ENCODE results near the gene TMTC2.

TMTC2 gene

GRCh38 chr12:83044736-83045135 lies 358.0 kb downstream of the TMTC2 start:
- H2BK5ac ChIP-seq (ENCODE audit: low read depth, low read length, poor library complexity, severe bottlenecking): no peak overlapping the region
- WGBS: 56% methylated on average over 1 of the region's 1 CpG
- no peak overlapping the region for H2AFZ ChIP-seq (ENCODE audit: low read depth, low read length)
- no peak overlapping the region for H3K4me2 ChIP-seq (ENCODE audit: low read length, poor library complexity, severe bottlenecking)
- no peak overlapping the region for H3K4ac ChIP-seq (ENCODE audit: low read depth in 1 of 2, low read length in 2 of 2)
- no peaks in the 10 kb centered on the region for H3K27me3 ChIP-seq (ENCODE audit: control insufficient read depth in 1 of 2, insufficient read depth in 1 of 2, low read length in 2 of 2)
- H2BK12ac ChIP-seq (ENCODE audit: low read length in 2 of 2): no peak overlapping the region
- H3K9me3 ChIP-seq (ENCODE audit: control insufficient read depth, low read length): no peaks in the 10 kb centered on the region
- no peaks in the 10 kb centered on the region for H3K4me1 ChIP-seq (ENCODE audit: control insufficient read depth, insufficient read depth, low read depth, low read length)
- H3K18ac ChIP-seq (ENCODE audit: low read depth in 1 of 2, low read length in 2 of 2): no peak overlapping the region
- H3K4me3 ChIP-seq (ENCODE audit: insufficient read depth in 1 of 2, low read depth in 1 of 2, low read length in 2 of 2): no peak overlapping the region
- no peak overlapping the region for H3K27ac ChIP-seq (ENCODE audit: low read length, poor library complexity, severe bottlenecking)
- H4K91ac ChIP-seq (ENCODE audit: low read length): no peak overlapping the region
- no peaks in the 10 kb centered on the region for H3K79me1 ChIP-seq (replicated peaks; ENCODE audit: low read length, poor library complexity, severe bottlenecking)
- H2BK15ac ChIP-seq (ENCODE audit: low read depth, poor library complexity, severe bottlenecking): no peak overlapping the region
- H4K8ac ChIP-seq (ENCODE audit: low read length): no peak overlapping the region
- H3K23ac ChIP-seq (ENCODE audit: low read length in 2 of 2): no peak overlapping the region
- H3K36me3 ChIP-seq (ENCODE audit: control insufficient read depth in 1 of 2, insufficient read depth in 2 of 2, low read depth in 1 of 2, low read length in 2 of 2): no peaks in the 10 kb centered on the region
- no peak overlapping the region for H2BK120ac ChIP-seq (ENCODE audit: low read depth, low read length)
- DNase-seq: no peak
- H3K14ac ChIP-seq (ENCODE audit: low read length in 2 of 2): no peak overlapping the region
- no peak overlapping the region for H3K9ac ChIP-seq (ENCODE audit: low read length)
- H2AK5ac ChIP-seq (ENCODE audit: low read length, severe bottlenecking): no peak overlapping the region

- Histone ChIP-seq H2AK5ac (ENCODE audit: low read length, severe bottlenecking) (no peak overlapping the region), H3K4me1 (ENCODE audit: control insufficient read depth, insufficient read depth, low read depth, low read length) (no peaks in the 10 kb centered on the region), H2BK120ac (ENCODE audit: low read depth, low read length) (no peak overlapping the region), H3K27ac (ENCODE audit: low read length, poor library complexity, severe bottlenecking) (no peak overlapping the region), H3K36me3 (ENCODE audit: control insufficient read depth in 1 of 2, insufficient read depth in 2 of 2, low read depth in 1 of 2, low read length in 2 of 2) (no peaks in the 10 kb centered on the region), H3K23ac (ENCODE audit: low read length in 2 of 2) (no peak overlapping the region), H3K18ac (ENCODE audit: low read depth in 1 of 2, low read length in 2 of 2) (no peak overlapping the region), H2AFZ (ENCODE audit: low read depth, low read length) (no peak overlapping the region), H3K9me3 (ENCODE audit: control insufficient read depth, low read length) (no peaks in the 10 kb centered on the region), H2BK5ac (ENCODE audit: low read depth, low read length, poor library complexity, severe bottlenecking) (no peak overlapping the region), H2BK15ac (ENCODE audit: low read depth, poor library complexity, severe bottlenecking) (no peak overlapping the region), H4K91ac (ENCODE audit: low read length) (no peak overlapping the region), H3K79me1 (replicated peaks; ENCODE audit: low read length, poor library complexity, severe bottlenecking) (no peaks in the 10 kb centered on the region), H2BK12ac (ENCODE audit: low read length in 2 of 2) (no peak overlapping the region), H3K9ac (ENCODE audit: low read length) (no peak overlapping the region), H3K4me3 (ENCODE audit: insufficient read depth in 1 of 2, low read depth in 1 of 2, low read length in 2 of 2) (no peak overlapping the region), H4K8ac (ENCODE audit: low read length) (no peak overlapping the region), H3K27me3 (ENCODE audit: control insufficient read depth in 1 of 2, insufficient read depth in 1 of 2, low read length in 2 of 2) (no peaks in the 10 kb centered on the region), H3K4me2 (ENCODE audit: low read length, poor library complexity, severe bottlenecking) (no peak overlapping the region), H3K14ac (ENCODE audit: low read length in 2 of 2) (no peak overlapping the region), H3K4ac (ENCODE audit: low read depth in 1 of 2, low read length in 2 of 2) (no peak overlapping the region)
- WGBS: 95% methylated on average over 5 of the region's 5 CpGs
- no peak for DNase-seq
These were observed 359.3 kb downstream of the TMTC2 start for GRCh38 chr12:83046019-83046418.

DNA sequence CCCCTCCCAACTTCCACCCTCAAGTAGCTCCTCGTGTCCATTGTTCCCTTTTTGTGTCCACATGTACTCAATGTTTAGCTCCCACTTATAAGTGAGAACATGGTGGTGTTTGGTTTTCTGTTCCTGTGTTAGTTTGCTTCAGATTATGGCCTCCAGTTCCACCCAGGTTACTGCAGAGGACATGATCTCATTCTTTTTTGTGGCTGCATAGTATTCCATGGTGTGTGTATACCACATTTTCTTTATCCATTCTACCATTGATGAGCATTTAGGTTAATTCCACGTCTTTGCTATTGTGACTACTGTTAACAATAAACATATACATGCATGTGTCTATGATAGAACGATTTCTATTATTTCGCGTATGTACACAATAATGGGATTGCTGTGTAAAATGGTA lies 362.6 kb downstream of the TMTC2 start:
- Histone ChIP-seq H2AK5ac (ENCODE audit: low read length, severe bottlenecking) (no peak overlapping the region), H2BK5ac (ENCODE audit: low read depth, low read length, poor library complexity, severe bottlenecking) (no peak overlapping the region), H3K27ac (ENCODE audit: low read length, poor library complexity, severe bottlenecking) (no peak overlapping the region), H3K4ac (ENCODE audit: low read depth in 1 of 2, low read length in 2 of 2) (no peak overlapping the region), H3K9me3 (ENCODE audit: control insufficient read depth, low read length) (no peaks in the 10 kb centered on the region), H3K9ac (ENCODE audit: low read length) (no peak overlapping the region), H2BK12ac (ENCODE audit: low read length in 2 of 2) (no peak overlapping the region), H3K79me1 (replicated peaks; ENCODE audit: low read length, poor library complexity, severe bottlenecking) (no peaks in the 10 kb centered on the region), H3K14ac (ENCODE audit: low read length in 2 of 2) (no peak overlapping the region), H3K27me3 (ENCODE audit: control insufficient read depth in 1 of 2, insufficient read depth in 1 of 2, low read length in 2 of 2) (no peaks in the 10 kb centered on the region), H3K18ac (ENCODE audit: low read depth in 1 of 2, low read length in 2 of 2) (no peak overlapping the region), H3K36me3 (ENCODE audit: control insufficient read depth in 1 of 2, insufficient read depth in 2 of 2, low read depth in 1 of 2, low read length in 2 of 2) (no peaks in the 10 kb centered on the region), H3K4me2 (ENCODE audit: low read length, poor library complexity, severe bottlenecking) (no peak overlapping the region), H3K4me3 (ENCODE audit: insufficient read depth in 1 of 2, low read depth in 1 of 2, low read length in 2 of 2) (no peak overlapping the region), H3K4me1 (ENCODE audit: control insufficient read depth, insufficient read depth, low read depth, low read length) (no peaks in the 10 kb centered on the region), H2BK120ac (ENCODE audit: low read depth, low read length) (no peak overlapping the region), H4K91ac (ENCODE audit: low read length) (no peak overlapping the region), H3K23ac (ENCODE audit: low read length in 2 of 2) (no peak overlapping the region), H4K8ac (ENCODE audit: low read length) (no peak overlapping the region), H2BK15ac (ENCODE audit: low read depth, poor library complexity, severe bottlenecking) (no peak overlapping the region), H2AFZ (ENCODE audit: low read depth, low read length) (no peak overlapping the region)
- DNase-seq: no peak
- WGBS: 100% methylated on average over 2 of the region's 5 CpGs

DNA sequence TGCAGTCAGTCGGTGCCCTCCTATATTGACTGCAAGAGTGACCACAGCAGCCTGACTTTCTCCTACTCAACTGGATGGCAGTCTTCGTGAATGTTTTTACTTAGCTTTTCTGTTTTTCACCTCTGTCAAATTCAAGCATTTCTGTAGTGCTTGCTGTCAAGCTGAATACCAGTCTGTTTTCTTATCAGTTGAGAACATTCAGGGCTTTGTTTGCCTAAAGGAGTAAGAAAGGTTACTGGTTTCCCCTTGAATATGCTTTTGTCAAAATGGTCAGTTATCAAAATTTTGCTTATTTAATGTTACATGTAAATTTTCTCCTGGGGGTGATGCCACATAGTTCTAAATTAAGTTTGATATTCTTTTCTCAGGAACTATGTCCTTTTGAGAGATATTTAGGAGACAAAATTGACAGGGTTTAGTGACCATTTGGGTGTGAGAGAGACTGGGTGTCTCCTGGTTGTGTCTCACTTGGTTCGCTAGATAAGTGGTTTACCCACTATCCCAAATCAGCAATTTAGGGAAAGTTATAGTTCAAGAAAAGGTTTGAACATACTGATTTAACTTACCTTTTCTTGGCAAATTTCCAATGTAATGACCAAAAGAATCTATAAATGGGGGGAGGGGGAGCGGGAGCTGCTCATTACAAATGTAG lies 366.3 kb downstream of the TMTC2 start:
- Histone ChIP-seq H3K18ac (ENCODE audit: low read depth in 1 of 2, low read length in 2 of 2) (no peak overlapping the region), H2BK120ac (ENCODE audit: low read depth, low read length) (no peak overlapping the region), H3K27ac (ENCODE audit: low read length, poor library complexity, severe bottlenecking) (no peak overlapping the region), H4K8ac (ENCODE audit: low read length) (no peak overlapping the region), H2BK15ac (ENCODE audit: low read depth, poor library complexity, severe bottlenecking) (no peak overlapping the region), H3K9ac (ENCODE audit: low read length) (no peak overlapping the region), H4K91ac (ENCODE audit: low read length) (no peak overlapping the region), H3K36me3 (ENCODE audit: control insufficient read depth in 1 of 2, insufficient read depth in 2 of 2, low read depth in 1 of 2, low read length in 2 of 2) (no peaks in the 10 kb centered on the region), H3K79me1 (replicated peaks; ENCODE audit: low read length, poor library complexity, severe bottlenecking) (no peaks in the 10 kb centered on the region), H2AK5ac (ENCODE audit: low read length, severe bottlenecking) (no peak overlapping the region), H3K4me1 (ENCODE audit: control insufficient read depth, insufficient read depth, low read depth, low read length) (no peaks in the 10 kb centered on the region), H3K9me3 (ENCODE audit: control insufficient read depth, low read length) (no peaks in the 10 kb centered on the region), H3K4ac (ENCODE audit: low read depth in 1 of 2, low read length in 2 of 2) (no peak overlapping the region), H3K23ac (ENCODE audit: low read length in 2 of 2) (no peak overlapping the region), H2AFZ (ENCODE audit: low read depth, low read length) (no peak overlapping the region), H3K4me2 (ENCODE audit: low read length, poor library complexity, severe bottlenecking) (no peak overlapping the region), H3K4me3 (ENCODE audit: insufficient read depth in 1 of 2, low read depth in 1 of 2, low read length in 2 of 2) (no peak overlapping the region), H3K14ac (ENCODE audit: low read length in 2 of 2) (no peak overlapping the region), H2BK5ac (ENCODE audit: low read depth, low read length, poor library complexity, severe bottlenecking) (no peak overlapping the region), H2BK12ac (ENCODE audit: low read length in 2 of 2) (no peak overlapping the region), H3K27me3 (ENCODE audit: control insufficient read depth in 1 of 2, insufficient read depth in 1 of 2, low read length in 2 of 2) (no peaks in the 10 kb centered on the region)
- no peak for DNase-seq
- WGBS: 71% methylated on average over 3 of the region's 4 CpGs

All from mesenchymal stem cell (in vitro differentiated cells and primary cell).